Measurements from ENCODE around the gene CIT.

- TF ChIP-seq, protein P1, sequence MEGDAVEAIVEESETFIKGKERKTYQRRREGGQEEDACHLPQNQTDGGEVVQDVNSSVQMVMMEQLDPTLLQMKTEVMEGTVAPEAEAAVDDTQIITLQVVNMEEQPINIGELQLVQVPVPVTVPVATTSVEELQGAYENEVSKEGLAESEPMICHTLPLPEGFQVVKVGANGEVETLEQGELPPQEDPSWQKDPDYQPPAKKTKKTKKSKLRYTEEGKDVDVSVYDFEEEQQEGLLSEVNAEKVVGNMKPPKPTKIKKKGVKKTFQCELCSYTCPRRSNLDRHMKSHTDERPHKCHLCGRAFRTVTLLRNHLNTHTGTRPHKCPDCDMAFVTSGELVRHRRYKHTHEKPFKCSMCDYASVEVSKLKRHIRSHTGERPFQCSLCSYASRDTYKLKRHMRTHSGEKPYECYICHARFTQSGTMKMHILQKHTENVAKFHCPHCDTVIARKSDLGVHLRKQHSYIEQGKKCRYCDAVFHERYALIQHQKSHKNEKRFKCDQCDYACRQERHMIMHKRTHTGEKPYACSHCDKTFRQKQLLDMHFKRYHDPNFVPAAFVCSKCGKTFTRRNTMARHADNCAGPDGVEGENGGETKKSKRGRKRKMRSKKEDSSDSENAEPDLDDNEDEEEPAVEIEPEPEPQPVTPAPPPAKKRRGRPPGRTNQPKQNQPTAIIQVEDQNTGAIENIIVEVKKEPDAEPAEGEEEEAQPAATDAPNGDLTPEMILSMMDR (IDR thresholded peaks at IDR 0.05; ENCODE audit: extremely low read depth in 1 of 2, insufficient read depth in 1 of 2, low read depth in 1 of 2, low read length in 2 of 2), result no peak
- TF ChIP-seq EZH2 (IDR thresholded peaks at IDR 0.05; ENCODE audit: borderline replicate concordance, low read depth, low read length, severe bottlenecking) (no peak), POLR2A (IDR thresholded peaks at IDR 0.05; ENCODE audit: low read depth, low read length) (no peak), MYC (IDR thresholded peaks at IDR 0.05; ENCODE audit: low read depth, low read length) (no peak), POLR2AphosphoS5 (IDR thresholded peaks at IDR 0.05; ENCODE audit: insufficient read depth, low read depth, low read length) (no peak)
- TF ChIP-seq, protein P2, sequence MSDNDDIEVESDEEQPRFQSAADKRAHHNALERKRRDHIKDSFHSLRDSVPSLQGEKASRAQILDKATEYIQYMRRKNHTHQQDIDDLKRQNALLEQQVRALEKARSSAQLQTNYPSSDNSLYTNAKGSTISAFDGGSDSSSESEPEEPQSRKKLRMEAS (IDR thresholded peaks at IDR 0.05; ENCODE audit: insufficient read depth, insufficient read length), result no peak
These were observed 134.4 kb downstream of the CIT start for GRCh38 chr12:119742700-119743099.
